ENCODE measurements around the gene ABAT. TPM values are rescaled to one million over a fixed set of nuclear protein-coding genes. Genes with fewer than 3 reads are reported as not detected.

ABAT gene
- total RNA-seq, 4 donors from 2014 or later = 0.55 to 1.9 (median 0.92) TPM

DNA sequence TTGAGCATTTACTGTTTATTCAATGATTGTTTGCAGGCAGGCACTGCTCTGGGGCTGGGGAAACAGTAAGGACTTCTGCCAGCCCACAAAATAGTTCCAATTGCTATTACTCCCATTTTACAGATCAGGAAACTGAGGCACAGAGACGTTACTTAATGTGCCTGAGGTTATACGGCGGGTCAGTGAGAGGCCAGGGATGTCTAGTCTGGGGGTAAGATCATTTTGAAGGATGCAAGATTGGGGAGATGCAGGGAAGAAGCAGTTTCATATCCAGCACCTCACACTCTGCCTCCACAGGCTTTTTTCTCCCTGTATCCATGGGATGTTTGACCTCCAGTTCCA is 46.5 kb downstream of the ABAT start:
- H3K4me1 ChIP-seq = no peaks in the 10 kb centered on the region
- DNase-seq (no peak), ATAC-seq (no peak)
- H3K9me3 ChIP-seq = no peaks in the 10 kb centered on the region
- H3K4me3 ChIP-seq = no peak overlapping the region
- no peak overlapping the region for H3K27ac ChIP-seq
- peaks cover 0 to 5% (median 0%) of the 10 kb centered on the region in 3 donors for H3K27me3 ChIP-seq
- H3K36me3 ChIP-seq = no peaks in the 10 kb centered on the region
- no peak for TF ChIP-seq POLR2A (IDR thresholded peaks at IDR 0.05)
- no peak for TF ChIP-seq CTCF (IDR thresholded peaks at IDR 0.05 in 4 of 5, conservative IDR thresholded peaks at IDR 0.05 in 1 of 5)
- in situ Hi-C loops (cut with MboI; ENCODE audit: low sequenced_read_pairs in 4 of 4) = no loop called here
- intact Hi-C loops (cut with DNase I; ENCODE audit: low total_unique reads) = no loop called here

DNA sequence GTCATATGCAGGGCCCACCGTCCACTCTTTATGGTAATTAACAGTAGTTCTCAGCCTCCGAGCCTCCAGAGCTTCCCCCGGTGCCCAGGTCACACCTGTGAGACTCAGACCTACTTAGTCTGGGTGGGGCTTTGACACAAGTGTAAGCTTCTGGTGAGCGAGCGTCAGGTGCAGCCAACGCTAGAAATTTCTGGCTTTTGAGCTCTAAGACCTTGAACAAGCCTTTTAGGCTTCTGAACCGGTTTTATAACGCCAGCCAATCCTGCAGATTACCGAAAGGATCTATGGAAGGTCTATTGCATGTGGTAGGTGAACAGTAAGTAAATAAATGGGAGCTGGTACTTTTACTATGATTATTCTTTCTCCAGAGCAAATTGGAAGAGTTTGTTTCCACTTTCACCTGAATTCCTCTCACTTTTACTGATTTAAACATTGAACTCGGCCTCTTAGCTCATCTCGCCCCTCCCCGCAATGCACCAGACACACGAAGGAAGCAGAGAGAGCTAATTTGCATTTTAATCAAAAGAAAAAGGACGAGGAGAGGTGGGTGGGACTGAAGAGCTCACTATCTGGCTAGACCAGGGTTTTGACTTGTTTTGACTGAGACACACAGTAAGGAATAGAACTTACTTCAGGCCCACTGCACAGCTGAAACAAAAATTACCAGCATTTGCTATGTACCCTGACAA is 47.1 kb downstream of the ABAT start:
- ATAC-seq (no peak), DNase-seq (no peak)
- H3K36me3 ChIP-seq = no peaks in the 10 kb centered on the region
- no peaks in the 10 kb centered on the region for H3K4me1 ChIP-seq
- no peak overlapping the region for H3K27ac ChIP-seq
- peaks cover 0 to 5% (median 0%) of the 10 kb centered on the region in 3 donors for H3K27me3 ChIP-seq
- no peak overlapping the region for H3K4me3 ChIP-seq
- H3K9me3 ChIP-seq = no peaks in the 10 kb centered on the region
- intact Hi-C loops (cut with DNase I; ENCODE audit: low total_unique reads) (no loop called here), in situ Hi-C loops (cut with MboI; ENCODE audit: low sequenced_read_pairs in 4 of 4) (no loop called here)
- no peak for TF ChIP-seq POLR2A (IDR thresholded peaks at IDR 0.05)
- TF ChIP-seq CTCF (IDR thresholded peaks at IDR 0.05 in 4 of 5, conservative IDR thresholded peaks at IDR 0.05 in 1 of 5) = no peak

DNA sequence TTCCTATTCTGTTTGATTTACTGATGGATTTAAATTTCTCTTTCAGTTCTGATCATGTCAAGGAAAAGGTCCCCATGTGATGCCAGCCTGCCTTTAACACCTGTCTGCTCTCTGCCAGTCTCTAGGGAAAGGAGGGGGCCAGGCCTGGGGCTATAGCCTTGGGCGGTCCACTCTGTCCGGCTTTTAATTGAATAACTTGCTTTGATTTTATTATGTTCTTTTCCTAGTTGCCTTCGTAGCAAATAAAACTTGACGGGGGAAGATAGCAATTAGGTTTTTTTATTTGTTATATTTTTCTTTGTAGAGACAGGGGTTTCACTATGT is 47.6 kb downstream of the ABAT start:
- H3K4me1 ChIP-seq = no peaks in the 10 kb centered on the region
- H3K36me3 ChIP-seq = no peaks in the 10 kb centered on the region
- no peaks in the 10 kb centered on the region for H3K9me3 ChIP-seq
- DNase-seq (no peak), ATAC-seq (no peak)
- intact Hi-C loops (cut with DNase I; ENCODE audit: low total_unique reads) = no loop called here
- no peak overlapping the region for H3K4me3 ChIP-seq
- in situ Hi-C loops (cut with MboI; ENCODE audit: low sequenced_read_pairs in 4 of 4) = no loop called here
- H3K27me3 ChIP-seq = peaks cover 0 to 5% (median 0%) of the 10 kb centered on the region in 3 donors
- TF ChIP-seq POLR2A (IDR thresholded peaks at IDR 0.05) (no peak), CTCF (IDR thresholded peaks at IDR 0.05 in 4 of 5, conservative IDR thresholded peaks at IDR 0.05 in 1 of 5) (no peak)
- no peak overlapping the region for H3K27ac ChIP-seq

- DNase-seq (no peak), ATAC-seq (no peak)
- H3K4me3 ChIP-seq = no peak overlapping the region
- H3K9me3 ChIP-seq = no peaks in the 10 kb centered on the region
- no peaks in the 10 kb centered on the region for H3K36me3 ChIP-seq
- TF ChIP-seq POLR2A (IDR thresholded peaks at IDR 0.05) = no peak
- no peak for TF ChIP-seq CTCF (IDR thresholded peaks at IDR 0.05 in 4 of 5, conservative IDR thresholded peaks at IDR 0.05 in 1 of 5)
- no peak overlapping the region for H3K27ac ChIP-seq
- no peaks in the 10 kb centered on the region for H3K4me1 ChIP-seq
- in situ Hi-C loops (cut with MboI; ENCODE audit: low sequenced_read_pairs in 4 of 4) = no loop called here
- intact Hi-C loops (cut with DNase I; ENCODE audit: low total_unique reads) = no loop called here
- no peaks in the 10 kb centered on the region for H3K27me3 ChIP-seq
These were observed 51.2 kb downstream of the ABAT start for GRCh38 chr16:8725513-8726178.

Data from gastrocnemius medialis (tissue), 4 donors.